PC-9 (cell line): ENCODE measurements around the gene LCN12. TPM values are rescaled to one million over a fixed set of nuclear protein-coding genes. Genes with fewer than 3 reads are reported as not detected.

Source experiments
- BruUV-seq: library from RNA; stranded (reverse); fragments of 400-500 nt; replicated peaks from 2 replicates; lab custom pipeline; 2021; lab: Mats Ljungman, UMichigan
- CTCF ChIA-PET: fragments of 300-600 bp; sonication (Branson Sonifier 250); formaldehyde crosslinking; loops from one replicate; lab custom pipeline; 2022; ENCODE audit warnings: antibody characterized with exemption; lab: Charles Lee
- POLR2A ChIA-PET: fragments of 300-600 bp; sonication (Branson Sonifier 250); formaldehyde crosslinking; loops from one replicate; lab custom pipeline; 2022; ENCODE audit warnings: antibody characterized with exemption; ENCODE audit not compliant: unreplicated experiment; lab: Charles Lee
- DNase-seq, 2 experiments: peaks; one replicate each; pipeline versions ENCODE4 v3.0.0 to v3.0.0-alpha.2; 2015 to 2022; ENCODE audit warnings: mixed read lengths in 1 of 2
- H2AFZ ChIP-seq: fragments of 200-600 bp; sonication (generic); 2 replicates; pipeline ENCODE4 v1.8.1; 2017; ENCODE audit warnings: antibody characterized with exemption
- H3F3A ChIP-seq: fragments of 200-600 bp; sonication (generic); 2 replicates; pipeline ENCODE4 v1.8.1; 2017; ENCODE audit warnings: antibody characterized with exemption, mild to moderate bottlenecking, low read depth; ENCODE audit not compliant: insufficient read depth
- H3K27ac ChIP-seq: fragments of 200-600 bp; sonication (generic); 2 replicates; pipeline ENCODE4 v1.6.1; 2016; ENCODE audit warnings: mixed run types
- H3K27me3 ChIP-seq: fragments of 200-600 bp; sonication (generic); 2 replicates; pipeline ENCODE4 v1.6.1; 2016; ENCODE audit warnings: low read depth, mixed run types; ENCODE audit not compliant: insufficient read depth
- H3K36me3 ChIP-seq: fragments of 200-600 bp; sonication (generic); 2 replicates; pipeline ENCODE4 v1.6.1; 2016; ENCODE audit warnings: low read depth, mixed run types
- H3K4me1 ChIP-seq: fragments of 200-600 bp; sonication (generic); replicated peaks from 2 replicates; pipeline ENCODE4 v1.6.1; 2016; ENCODE audit warnings: mixed run types; ENCODE audit not compliant: insufficient read depth
- H3K4me2 ChIP-seq: fragments of 200-600 bp; sonication (generic); 2 replicates; pipeline ENCODE4 v1.6.1; 2017; ENCODE audit warnings: mixed run types
- H3K4me3 ChIP-seq: fragments of 200-600 bp; sonication (generic); 2 replicates; pipeline ENCODE4 v1.6.1; 2016; ENCODE audit warnings: mixed run types
- H3K79me2 ChIP-seq: fragments of 200-600 bp; sonication (generic); 2 replicates; pipeline ENCODE4 v1.6.1; 2017; ENCODE audit warnings: low read depth, mixed run types
- H3K9me2 ChIP-seq: fragments of 200-600 bp; sonication (generic); 2 replicates; pipeline ENCODE4 v1.8.1; 2017; ENCODE audit warnings: mild to moderate bottlenecking; ENCODE audit not compliant: insufficient read depth
- H3K9me3 ChIP-seq: fragments of 200-600 bp; sonication (generic); 2 replicates; pipeline ENCODE4 v1.8.1; 2016; ENCODE audit warnings: low read depth; ENCODE audit not compliant: insufficient read depth
- H4K20me1 ChIP-seq: fragments of 200-600 bp; sonication (generic); 2 replicates; pipeline ENCODE4 v1.8.1; 2017; ENCODE audit not compliant: insufficient read depth
- EZH2 ChIP-seq: fragments of 200-600 bp; sonication (generic); IDR thresholded peaks from 2 replicates; pipeline ENCODE4 v1.8.0; 2017; ENCODE audit warnings: antibody characterized with exemption, low read depth
- intact Hi-C: fragments of 100-400 bp; cut with micrococcal nuclease; formaldehyde crosslinking; loops from one replicate; pipeline ENCODE4 v1.10.0; 2022; ENCODE audit not compliant: unreplicated experiment
- total RNA-seq: library from RNA; stranded (reverse); gene quantifications from 2 replicates; pipeline ENCODE4 v1.2.3, GENCODE V29; 2021
- TF ChIP-seq, protein P1 (sequence below): fragments of 200-600 bp; sonication (generic); conservative IDR thresholded peaks from 2 replicates; pipeline ENCODE4 v1.6.1; 2017; ENCODE audit warnings: mixed run types, antibody characterized with exemption, mild to moderate bottlenecking, moderate library complexity

Gene LCN12
- total RNA-seq, 1 experiment from 2014 or later, result 9.3 TPM

DNA sequence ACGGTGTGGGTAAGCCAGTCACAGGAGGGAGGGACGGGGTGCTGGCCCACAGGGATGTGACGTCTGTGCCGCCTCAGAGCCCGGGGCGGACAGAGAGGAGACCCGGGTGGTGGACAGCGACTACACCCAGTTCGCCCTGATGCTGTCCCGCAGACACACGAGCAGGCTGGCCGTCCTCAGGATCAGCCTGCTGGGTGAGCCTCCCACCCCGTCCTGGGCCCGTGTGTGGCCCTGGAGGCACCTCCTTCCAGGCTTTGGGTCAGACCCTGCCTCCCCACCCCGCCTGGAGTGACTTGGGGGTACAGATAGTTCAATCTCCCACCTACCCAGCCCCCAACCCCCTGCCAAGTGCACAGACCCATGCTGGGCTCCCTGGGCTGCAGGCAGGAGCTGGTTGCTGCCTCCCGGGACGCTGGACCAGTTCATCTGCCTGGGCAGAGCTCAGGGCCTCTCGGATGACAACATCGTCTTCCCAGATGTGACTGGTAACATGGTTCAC, 1.7 kb downstream of the LCN12 start:
- H3K9me2 ChIP-seq, result no peaks in the 10 kb centered on the region
- intact Hi-C loops, result no loop called here
- no peaks in the 10 kb centered on the region for H3K36me3 ChIP-seq
- peaks cover 10% of the 10 kb centered on the region; the same call in 1 of the 2 replicates for H3K4me1 ChIP-seq
- no peak overlapping the region for H3K27ac ChIP-seq
- H3K9me3 ChIP-seq, result no peaks in the 10 kb centered on the region
- no peak for DNase-seq
- CTCF ChIA-PET, result interaction anchor here (0.6 kb wide), 1 partner anchor 242 kb away, joined by 3 read pairs; no protein-coding TSS in a partner anchor
- peaks cover 7% of the 10 kb centered on the region; the same call in 1 of the 2 replicates for H3F3A ChIP-seq
- BruUV-seq, result no TSS peak
- POLR2A ChIA-PET, result interaction anchor here (0.6 to 1.0 kb wide), 2 partner anchors 9 to 11 kb away, joined by 3 to 6 read pairs; no protein-coding TSS in a partner anchor
- H3K4me2 ChIP-seq, result no peak overlapping the region
- no peak overlapping the region for H2AFZ ChIP-seq
- H4K20me1 ChIP-seq, result no peaks in the 10 kb centered on the region
- no peaks in the 10 kb centered on the region for H3K27me3 ChIP-seq
- TF ChIP-seq EZH2, result no peak
- TF ChIP-seq, protein P1, sequence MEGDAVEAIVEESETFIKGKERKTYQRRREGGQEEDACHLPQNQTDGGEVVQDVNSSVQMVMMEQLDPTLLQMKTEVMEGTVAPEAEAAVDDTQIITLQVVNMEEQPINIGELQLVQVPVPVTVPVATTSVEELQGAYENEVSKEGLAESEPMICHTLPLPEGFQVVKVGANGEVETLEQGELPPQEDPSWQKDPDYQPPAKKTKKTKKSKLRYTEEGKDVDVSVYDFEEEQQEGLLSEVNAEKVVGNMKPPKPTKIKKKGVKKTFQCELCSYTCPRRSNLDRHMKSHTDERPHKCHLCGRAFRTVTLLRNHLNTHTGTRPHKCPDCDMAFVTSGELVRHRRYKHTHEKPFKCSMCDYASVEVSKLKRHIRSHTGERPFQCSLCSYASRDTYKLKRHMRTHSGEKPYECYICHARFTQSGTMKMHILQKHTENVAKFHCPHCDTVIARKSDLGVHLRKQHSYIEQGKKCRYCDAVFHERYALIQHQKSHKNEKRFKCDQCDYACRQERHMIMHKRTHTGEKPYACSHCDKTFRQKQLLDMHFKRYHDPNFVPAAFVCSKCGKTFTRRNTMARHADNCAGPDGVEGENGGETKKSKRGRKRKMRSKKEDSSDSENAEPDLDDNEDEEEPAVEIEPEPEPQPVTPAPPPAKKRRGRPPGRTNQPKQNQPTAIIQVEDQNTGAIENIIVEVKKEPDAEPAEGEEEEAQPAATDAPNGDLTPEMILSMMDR, result no peak
- H3K4me3 ChIP-seq, result no peak overlapping the region
- no peaks in the 10 kb centered on the region for H3K79me2 ChIP-seq

DNA sequence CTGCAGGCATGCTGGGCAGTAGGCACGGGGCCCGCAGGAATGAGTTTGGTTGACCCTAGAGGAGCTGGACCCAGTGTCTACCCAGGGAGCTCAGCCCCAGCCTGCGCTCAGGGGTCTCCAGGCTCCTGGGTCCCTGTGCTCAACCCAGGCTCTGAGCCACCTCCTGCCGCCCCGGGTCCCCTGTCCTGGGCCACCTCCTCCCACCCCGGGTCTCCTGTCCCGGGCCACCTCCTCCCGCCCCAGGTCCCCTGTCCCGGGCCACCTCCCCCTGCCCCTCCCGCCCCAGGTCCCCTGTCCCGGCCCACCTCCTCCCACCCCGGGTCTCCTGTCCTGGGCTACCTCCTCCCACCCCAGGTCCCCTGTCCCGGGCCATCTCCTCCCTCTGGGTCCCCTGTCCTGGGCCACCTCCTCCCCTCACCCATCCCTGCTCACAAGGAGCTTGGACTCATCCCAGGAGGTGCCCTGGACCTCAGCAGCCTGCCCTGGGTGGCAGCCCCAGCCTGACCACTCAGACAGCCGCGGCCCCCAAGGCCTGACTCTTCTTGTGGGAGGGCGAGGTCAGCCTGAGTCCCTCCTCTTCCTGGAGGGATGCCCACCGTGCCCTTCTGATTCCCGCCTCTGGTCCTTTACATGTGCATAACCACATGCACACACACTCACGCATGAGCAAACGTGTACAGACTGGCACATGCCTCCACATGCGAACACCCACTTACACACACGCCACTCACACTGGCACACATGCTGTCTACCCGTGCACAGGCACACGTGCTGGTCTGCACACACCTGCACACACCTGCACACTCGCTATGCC, 2.4 kb downstream of the LCN12 start:
- TF ChIP-seq, protein P1, result no peak
- TF ChIP-seq EZH2, result no peak
- Histone ChIP-seq H3K4me1 (peaks cover 6% of the 10 kb centered on the region; the same call in 1 of the 2 replicates), H3K79me2 (no peaks in the 10 kb centered on the region), H3K4me2 (no peak overlapping the region), H3K4me3 (no peak overlapping the region), H2AFZ (no peak overlapping the region), H3K9me2 (no peaks in the 10 kb centered on the region), H4K20me1 (no peaks in the 10 kb centered on the region), H3F3A (peaks cover 5% of the 10 kb centered on the region; the same call in 1 of the 2 replicates), H3K27ac (no peak overlapping the region), H3K9me3 (no peaks in the 10 kb centered on the region), H3K36me3 (no peaks in the 10 kb centered on the region), H3K27me3 (no peaks in the 10 kb centered on the region)
- intact Hi-C loops, result no loop called here
- CTCF ChIA-PET, result interaction anchor here (0.6 kb wide), 1 partner anchor 241 kb away, joined by 3 read pairs; no protein-coding TSS in a partner anchor
- BruUV-seq, result no TSS peak
- POLR2A ChIA-PET, result interaction anchor here (0.6 to 1.0 kb wide), 2 partner anchors 8 to 10 kb away, joined by 3 to 6 read pairs; no protein-coding TSS in a partner anchor
- no peak for DNase-seq

DNA sequence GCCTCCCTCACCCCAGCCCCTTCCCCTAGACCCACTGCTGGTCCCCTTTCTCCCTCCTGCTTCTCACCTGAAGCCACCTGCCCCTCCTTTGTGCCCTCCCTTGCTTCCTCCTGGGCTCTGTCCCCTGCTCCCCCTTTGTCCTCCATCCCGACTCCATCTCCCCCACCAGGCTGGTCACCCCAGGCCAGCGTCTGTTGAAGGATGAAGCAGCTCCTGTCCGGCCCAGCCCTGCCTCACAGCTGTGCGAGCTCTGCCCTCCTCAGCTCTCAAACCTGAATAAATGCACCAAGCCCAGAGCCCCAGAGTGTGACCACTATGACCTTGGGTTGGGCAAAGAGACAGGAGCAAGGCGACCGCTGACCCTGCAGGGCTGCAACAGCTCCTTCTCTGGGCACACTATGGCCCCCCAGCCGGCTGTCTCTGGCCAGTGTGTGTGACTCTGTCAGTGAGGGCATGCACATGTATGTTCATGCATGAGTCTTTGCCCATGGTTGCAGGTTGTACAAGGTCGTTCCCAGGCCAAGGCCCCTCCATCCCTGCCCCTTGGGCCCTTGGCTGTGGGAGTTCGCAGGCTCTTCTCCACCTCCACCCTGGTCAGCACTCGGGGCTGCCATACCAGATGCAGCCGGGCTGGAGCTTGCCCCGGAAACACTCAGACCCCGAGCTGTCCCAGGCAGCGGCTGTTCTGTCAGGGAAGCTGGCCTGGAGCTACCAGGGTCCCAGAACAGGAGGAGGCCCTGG, 3.3 kb downstream of the LCN12 start:
- no peak overlapping the region for H2AFZ ChIP-seq
- no peaks in the 10 kb centered on the region for H3K9me3 ChIP-seq
- peaks cover 3% of the 10 kb centered on the region; the same call in 1 of the 2 replicates for H3F3A ChIP-seq
- TF ChIP-seq EZH2, result no peak
- TF ChIP-seq, protein P1, result no peak
- H4K20me1 ChIP-seq, result no peaks in the 10 kb centered on the region
- intact Hi-C loops, result no loop called here
- peaks cover 4% of the 10 kb centered on the region; the same call in 1 of the 2 replicates for H3K4me1 ChIP-seq
- no TSS peak for BruUV-seq
- no peaks in the 10 kb centered on the region for H3K27me3 ChIP-seq
- H3K27ac ChIP-seq, result no peak overlapping the region
- no peaks in the 10 kb centered on the region for H3K36me3 ChIP-seq
- no peak for DNase-seq
- ChIA-PET CTCF (interaction anchor here (0.5 kb wide), 1 partner anchor 83 kb away, joined by 4 read pairs; no protein-coding TSS in a partner anchor), POLR2A (no interaction called here)
- H3K4me2 ChIP-seq, result no peak overlapping the region
- no peak overlapping the region for H3K4me3 ChIP-seq
- no peaks in the 10 kb centered on the region for H3K79me2 ChIP-seq
- H3K9me2 ChIP-seq, result no peaks in the 10 kb centered on the region
